HG03196 (cell line): ENCODE data around the gene PBOV1.
"Not testable (repeated sequence)": the region's sequence is repeated elsewhere in the genome, so short reads cannot be mapped to it uniquely, and the experiment has no call there.

ENCODE experiments used
- ATAC-seq: cut with Tn5 transposase; IDR thresholded peaks from one replicate; pipeline ENCODE4 v1.9.1; 2021; ENCODE audit not compliant: unreplicated experiment

Gene PBOV1

DNA sequence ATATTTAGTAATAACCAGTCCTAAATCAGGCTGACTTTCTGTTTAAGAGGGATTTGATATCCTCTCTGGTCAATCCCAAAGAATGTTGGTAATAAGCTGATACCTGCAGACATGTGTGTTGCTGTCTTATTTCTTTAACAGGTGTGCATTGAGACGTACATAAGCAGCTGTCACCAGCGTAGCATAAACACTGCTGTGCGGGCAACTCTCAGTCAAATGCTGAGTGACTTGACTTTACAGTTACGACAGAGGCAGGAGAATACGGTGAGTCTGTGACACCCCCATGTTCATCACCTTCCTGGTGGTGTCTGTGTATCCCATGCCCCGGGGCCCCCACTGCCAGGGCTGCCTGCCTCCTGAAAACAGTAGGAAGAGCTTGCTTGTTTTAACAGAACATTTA, 20.1 kb upstream of the PBOV1 start:
- ATAC-seq = no peak

DNA sequence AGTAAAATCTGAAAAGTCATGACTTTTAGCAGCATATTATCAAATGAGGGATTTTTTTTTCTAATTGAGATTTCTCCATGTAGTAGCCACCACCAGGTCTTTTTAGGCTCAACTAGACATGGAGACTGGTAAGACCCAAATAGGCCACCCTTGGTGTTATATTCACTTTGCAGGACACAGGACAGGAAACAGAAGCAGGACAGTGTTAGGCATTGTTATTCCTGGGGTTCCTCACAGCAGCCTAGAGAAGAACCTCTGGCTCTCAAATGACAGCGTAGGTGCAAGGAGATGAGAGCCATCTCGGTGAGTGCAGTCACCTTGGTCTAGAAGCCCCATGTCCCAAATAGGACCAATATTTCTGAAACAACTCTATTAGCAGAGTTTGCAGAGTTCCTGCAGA, 19.2 kb upstream of the PBOV1 start:
- no peak for ATAC-seq

DNA sequence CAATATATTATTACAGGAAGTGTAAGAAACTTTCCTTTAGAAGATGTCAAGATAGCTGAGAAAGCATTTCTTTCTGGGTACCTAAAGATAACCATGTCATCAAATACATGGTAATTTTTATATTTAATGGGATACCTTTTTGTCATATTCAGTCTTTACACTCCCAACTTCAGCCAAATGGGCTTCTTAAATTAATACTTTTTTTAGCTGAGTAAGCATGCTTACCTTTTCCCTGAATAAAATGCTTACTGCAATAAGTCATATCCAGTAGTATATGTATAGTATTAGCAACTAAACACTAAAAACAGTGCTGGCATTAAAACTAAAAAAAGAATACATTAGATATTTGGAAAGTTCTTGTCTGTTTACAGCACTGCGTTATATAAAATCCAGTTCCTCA, 17.4 kb upstream of the PBOV1 start:
- ATAC-seq = no peak

DNA sequence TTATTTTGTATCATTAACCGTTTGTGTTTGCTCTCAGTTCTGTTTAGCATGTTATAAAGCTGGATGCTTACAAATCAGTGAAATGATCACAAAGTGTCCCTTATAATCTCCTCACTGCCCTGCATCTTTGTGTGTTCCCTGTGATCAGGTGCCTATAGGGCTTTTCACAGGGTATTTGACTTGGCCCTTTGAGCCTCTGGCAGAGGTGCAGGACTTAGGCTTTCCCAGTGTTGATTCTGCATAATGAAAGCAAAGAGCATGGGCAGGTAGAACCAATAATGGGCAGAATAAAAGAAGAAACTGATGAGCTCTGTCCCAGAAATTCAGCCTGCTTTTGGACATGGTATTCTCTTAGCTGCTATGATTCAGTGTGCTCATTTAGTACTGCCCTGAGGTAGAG, 16.9 kb upstream of the PBOV1 start:
- ATAC-seq = no peak

DNA sequence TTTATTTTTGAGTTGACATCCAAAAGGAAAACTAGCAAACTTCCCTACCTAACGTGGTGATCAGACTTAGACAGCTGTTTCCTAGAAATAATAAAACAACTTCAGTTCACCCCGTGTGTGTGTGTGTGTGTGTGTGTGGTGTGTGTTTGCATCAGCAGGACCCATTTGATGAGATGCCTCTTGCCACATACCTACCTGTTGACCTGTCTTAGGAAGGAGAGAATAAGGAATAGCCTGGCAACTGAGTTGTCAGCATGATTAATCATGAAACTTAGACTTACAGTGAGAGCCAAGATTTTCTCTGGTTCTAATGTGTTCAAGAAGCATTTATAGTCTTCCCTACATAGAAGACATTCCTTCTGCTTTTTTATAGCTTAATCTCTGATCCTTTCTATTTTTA, 16.1 kb upstream of the PBOV1 start:
- no peak for ATAC-seq

DNA sequence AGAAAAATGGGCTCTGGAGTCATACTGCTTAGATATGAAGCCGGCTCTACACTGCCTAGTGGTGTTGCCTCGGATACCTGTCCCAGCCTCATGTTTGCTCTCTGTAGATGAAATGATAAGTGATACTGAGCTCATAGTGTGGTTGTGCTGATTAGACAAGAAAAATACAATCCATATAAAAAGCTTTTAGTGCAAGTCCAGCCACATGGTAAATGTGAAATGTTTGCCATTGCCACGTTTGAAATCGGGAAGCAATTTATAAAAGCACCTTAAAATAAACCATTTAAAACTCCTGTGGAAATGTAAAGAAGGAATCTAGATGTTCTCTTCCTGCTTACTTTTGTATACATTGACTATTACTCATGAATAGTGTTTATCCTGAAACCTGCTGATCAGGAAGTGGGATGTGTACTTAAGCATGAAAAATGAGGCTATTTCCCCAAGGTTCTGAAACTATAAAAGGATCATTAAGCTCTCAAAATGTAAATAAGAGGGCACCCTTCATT, 13.1 kb upstream of the PBOV1 start:
- ATAC-seq = no peak

DNA sequence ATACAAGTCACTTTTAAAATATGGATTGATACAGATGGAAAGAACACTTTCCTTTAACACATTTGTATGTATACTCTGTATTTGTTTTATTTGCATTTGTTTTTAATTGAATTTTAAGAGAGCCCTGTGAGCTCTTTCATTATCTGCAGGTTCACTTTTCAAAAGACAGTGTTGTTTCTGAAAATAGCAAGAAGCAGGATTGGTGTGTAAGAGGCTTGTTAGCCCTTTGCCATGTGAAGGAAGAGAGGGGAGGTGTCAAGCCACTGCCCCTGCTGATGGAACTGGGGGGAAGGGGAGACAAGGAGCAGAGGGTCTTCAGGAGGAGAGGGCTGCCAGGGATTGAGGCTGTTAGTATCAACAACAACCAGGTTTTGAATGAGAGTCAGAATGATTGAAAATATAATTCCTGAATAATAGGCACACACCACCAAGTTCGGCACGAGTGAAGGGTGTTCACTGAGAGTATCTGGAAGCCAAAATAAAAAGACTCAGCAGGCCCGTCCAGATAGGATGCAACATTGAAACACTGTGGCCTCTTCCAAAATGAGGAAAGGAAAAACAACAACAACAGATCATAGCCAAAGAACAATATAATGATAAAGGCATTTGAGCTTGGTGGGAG, 12.6 kb upstream of the PBOV1 start:
- ATAC-seq = no peak

DNA sequence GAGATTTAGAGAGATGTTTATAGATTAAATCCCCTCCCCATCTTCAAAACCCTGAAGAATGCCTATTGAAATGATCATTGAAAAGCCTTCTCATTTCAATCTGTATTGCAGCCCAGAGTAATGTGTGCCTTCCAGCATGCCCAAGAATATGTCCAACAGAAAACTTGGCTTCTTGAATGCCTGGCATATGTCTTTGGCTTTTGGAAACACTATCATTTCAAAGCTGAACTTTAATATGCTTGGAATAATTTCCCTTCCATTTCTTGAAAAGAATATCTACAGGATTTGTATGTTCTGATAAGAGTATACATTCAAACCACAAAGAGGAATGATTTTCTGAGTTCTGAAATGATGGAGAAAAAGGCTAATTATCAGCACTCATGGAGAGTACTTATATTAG, 11.9 kb upstream of the PBOV1 start:
- ATAC-seq = no peak

DNA sequence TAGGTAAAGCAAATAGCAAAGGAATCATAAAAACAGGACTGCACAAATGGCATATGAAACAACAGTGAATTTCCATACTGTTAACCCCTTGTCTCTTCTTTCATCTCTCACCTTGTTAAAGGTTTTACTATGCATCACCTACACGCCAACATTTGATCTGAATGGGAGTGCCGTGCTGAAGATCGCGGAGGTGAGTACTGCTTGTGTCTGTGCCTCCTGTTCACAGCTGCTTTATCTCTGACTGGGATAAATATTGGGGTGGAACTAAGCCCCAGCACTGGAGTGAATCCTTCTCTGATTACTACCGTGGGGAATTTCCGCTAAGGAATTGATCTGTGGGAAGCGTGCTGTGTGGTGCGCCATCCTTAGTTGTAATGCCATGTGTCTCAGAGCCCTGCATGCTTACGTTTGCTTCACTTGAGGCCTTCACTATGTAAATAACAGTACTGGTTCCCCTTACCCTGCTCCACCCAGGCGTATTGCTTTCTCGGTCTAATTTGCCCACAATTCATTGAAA, 11.4 kb upstream of the PBOV1 start:
- ATAC-seq = no peak

DNA sequence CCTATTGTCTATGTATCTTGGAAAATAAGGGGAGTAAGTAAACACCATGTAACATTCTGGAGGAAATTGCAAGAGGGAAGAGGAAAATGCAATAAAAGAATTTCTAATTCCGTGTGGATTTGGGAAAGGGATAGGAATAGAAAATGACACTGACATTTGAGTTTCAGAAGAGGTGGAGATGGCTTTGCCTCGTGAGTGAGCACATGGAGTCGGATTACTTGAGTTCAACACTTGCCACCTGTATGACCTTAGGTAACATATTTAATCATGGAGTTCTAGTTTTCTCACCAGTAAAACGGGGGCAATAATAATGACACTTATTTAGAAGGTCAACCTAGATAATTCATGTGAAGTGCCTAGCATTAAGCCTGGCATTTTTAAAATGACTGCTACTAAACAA, 10.8 kb upstream of the PBOV1 start:
- no peak for ATAC-seq

DNA sequence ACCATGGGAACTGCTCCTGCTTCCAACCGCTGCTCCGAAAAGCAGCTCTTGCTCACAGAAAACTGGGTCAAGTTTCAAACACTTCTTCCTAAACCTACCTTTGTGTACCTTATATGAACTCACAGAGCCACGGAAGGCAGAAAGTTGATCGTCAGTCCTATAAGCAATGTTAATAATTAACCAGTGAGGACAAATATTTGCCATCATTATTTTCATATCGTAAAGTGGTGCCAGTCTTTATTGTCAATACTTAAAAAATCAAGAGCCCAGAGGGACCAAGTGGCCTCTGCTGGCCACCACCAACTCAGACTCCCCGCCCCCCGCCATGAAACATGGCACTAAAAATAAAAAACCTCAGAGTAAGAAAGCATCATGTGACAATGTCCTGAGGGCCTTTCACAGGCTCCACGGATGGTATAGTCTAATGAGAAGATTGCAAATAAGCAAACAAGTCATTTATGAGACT, 9.1 kb upstream of the PBOV1 start:
- ATAC-seq = no peak

DNA sequence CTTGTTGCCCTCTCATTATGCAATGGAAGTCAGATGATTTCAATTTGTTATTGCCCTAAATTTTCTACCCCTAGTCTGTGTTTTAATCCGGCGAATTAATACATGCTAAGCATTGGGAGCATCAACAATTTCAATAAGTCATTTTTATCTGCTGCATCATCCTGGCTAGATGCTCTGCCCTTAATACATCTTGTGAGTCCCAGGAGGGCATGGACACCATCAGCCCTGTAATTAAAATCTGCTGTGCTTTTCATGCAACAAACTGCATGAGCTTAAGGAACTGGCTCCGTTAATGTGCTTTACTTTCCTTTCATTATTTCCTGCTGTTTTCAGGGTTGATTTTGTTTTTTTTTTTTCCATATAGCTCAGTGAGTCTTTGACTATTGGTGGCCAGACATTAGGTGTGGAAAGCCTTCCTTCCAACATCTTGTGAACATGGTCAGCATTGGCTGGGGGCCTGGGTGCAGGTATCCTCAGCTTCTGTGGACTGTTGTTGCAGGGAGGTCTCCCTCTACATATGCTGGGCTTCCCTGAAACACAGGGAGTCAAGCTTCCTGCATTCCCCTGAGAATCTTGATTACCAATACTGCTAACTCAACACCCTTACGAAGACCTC, 8.5 kb upstream of the PBOV1 start:
- no peak for ATAC-seq

DNA sequence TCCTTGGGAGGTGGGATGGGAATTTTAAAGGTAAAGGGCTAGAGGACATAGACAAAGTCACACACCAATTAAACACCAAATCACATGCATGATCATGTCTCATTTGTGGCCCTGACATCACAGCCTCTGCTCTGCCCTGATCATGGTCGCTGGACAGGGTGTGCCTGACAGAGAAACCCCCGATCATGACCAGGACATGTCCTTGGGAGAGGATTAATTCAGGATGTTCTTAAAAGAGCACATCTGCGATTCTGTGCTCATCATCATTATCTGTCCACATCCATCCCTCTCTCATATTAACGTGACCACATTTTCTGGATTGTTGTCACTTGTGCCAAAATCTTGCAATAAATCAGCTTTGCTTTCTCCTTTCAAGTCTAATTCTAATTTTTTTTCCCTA, 7.7 kb upstream of the PBOV1 start:
- no peak for ATAC-seq

DNA sequence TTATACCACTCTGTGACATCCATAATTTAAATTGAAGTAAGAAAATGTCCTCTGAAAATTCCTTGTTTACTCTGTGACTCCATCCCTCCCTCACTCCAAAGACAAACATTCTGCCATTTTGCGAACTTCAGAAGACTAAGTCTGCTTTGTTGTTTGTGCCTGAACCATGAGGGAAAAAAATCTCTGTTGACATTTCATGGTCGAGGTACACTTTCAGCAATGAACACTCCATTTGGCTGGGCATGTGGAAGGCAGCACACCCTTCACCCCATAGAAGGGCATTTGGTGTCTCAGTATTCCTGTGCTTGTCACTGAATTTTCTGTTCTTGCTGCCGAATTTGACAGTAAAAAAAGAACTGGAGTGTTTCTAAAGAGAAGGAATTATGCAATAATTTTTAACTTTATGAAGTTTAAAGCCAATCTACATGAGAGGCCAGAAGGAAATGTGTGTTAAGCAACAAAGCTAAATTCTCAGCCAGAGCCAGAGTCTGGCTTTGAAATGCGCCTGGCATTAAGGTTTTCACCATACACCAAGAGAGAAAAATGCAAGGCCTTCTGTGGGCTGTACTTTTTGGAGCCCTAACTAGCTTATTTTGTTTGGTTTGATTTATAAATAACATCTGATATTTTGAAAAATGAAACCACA, 4.7 kb upstream of the PBOV1 start:
- no peak for ATAC-seq

DNA sequence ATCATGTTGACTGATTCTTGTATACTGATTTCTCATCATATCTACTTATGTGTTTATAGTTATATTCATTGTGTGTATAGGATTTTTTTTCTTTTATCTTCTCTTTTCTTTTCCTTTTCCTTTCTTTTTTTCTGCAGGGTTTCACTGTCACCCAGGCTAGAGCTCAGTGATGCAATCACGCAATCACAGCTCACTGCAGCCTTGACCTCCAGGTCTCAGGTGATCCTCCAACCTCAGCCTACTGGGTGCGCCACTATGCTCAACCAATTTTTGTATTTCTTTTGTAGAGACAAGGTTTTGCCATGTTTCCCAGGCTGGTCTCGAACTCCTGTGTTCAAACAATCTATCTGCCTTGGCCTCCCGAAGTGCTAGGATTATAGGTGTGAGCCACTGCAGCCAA, 1.6 kb upstream of the PBOV1 start:
- no peak for ATAC-seq

DNA sequence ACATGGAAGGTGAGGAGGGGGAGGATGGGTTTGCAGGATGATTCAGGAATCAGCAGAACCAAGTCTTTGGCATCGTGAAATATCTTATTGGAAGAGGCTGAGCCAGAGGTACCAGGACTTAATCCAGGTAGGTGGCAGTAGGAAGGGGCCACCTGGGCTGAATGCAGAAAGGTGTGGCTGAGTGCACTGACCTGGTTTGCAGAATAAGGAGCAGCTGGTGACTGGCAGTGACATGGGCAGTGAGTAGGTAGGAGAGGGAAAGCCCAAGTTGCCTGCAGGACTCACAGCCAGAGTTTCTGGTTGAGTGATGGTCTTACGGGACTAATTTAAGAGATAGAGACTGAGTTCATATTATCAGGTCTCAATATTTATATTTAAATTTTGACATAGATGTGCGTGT, 1.1 kb upstream of the PBOV1 start:
- ATAC-seq = no peak

DNA sequence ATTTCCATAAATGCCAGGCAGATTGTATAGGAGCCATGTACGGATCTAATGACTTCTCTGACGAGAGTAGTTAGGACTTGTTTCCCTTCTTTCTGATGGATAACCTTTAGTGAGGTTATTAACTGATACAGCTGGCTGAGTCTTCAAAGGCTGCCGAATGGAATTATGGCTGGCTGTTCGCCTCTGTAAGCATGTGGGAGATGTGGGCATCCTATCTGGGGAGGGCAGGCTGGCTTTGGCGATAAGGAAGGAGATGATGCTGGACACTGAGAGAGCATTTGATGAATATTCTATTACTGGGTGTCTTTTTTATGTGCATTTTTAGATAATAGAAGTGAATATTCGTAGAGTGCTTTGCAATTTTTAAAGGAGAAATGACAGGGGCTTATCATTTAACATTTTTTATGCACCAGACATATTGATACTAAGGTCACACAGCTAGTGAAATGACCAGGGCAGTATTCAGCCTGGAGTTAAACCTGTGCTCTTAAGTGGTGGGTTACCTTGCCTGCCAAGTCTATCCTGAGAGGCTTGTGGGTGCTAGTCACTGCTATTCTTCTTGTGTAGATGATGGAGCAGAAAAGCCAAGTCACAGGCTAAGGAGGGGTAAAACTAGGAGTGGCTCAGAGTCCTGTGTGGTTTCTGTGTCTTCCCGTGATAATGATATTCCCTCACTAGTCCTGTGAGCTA, 3.1 kb downstream of the PBOV1 start:
- ATAC-seq = no peak

DNA sequence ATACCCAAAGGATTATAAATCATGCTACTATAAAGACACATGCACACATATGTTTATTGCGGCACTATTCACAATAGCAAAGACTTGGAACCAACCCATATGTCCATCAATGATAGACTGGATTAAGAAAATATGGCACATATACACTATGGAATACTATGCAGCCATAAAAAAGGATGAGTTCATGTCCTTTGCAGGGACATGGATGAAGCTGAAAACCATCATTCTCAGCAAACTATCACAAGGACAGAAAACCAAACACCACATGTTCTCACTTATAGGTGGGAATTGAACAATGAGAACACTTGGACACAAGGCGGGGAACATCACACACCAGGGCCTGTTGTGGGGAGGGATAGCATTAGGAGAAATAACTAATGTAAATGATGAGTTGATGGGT, 5.8 kb downstream of the PBOV1 start:
- not testable (repeated sequence) for ATAC-seq

DNA sequence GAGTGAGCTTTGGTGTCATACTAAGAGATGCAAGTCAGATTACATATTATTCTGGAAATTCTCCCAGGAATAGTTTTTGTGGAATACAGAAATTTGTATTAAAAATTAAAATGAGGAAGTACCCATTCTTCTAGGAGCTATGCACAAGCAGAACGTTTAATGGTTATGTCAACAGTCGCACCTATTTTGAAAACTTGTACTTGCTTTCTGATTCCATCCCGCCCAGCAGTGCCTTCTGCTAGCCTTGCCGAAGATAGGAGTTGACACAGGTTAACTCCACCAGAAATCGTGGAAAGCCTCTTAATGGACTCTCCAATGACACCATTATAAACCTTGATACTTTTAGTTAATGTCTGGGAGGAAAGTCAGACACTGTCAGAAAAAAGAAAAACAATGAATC, 6.7 kb downstream of the PBOV1 start:
- ATAC-seq = no peak

DNA sequence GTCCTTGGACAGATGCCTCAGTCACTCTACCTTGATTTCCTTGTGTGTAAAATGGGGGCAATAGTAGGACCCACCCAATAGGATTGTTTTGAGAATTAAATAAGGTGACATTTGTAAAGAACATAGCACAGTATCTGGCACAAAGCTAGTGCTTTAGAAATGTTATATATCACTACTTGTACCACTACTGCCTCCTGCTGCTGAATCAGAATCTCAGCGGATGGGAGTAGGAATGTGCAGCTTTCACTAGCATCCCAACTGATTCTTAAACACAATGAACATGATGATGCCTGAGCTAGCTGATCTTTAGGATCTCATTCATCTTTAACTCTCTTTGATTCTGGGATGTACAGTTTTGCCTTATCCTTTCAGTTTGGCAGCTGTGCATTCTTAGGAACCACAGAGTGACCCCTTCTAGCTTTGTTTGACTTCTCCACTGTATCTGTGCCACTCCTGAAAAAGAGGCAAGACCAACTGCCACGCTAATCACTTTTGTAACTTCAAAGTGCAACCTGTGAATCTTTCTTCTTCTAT, 7.2 kb downstream of the PBOV1 start:
- no peak for ATAC-seq

DNA sequence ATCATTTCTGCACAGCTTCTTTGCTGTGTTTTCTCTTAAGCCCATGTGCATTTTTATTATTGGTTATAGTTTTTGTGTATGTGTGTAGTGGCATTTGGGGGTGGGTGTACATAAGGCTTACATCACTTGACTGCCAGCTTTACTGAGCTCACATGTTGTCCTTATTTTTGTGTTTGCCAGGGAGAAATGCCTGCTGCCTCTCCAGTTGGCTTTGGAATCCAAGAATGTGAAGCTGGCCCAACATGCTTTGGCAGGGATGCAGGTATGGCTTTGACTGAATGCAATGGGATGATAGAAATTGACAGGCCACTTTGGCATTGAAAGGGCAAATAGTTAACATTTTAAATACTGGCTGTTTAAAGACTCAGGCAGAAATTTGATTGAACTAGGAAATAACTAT, 11.4 kb downstream of the PBOV1 start:
- ATAC-seq = no peak
